Lower leg skin (tissue), 3 donors: Measurements from ENCODE around the gene FYCO1.

Experiments
- POLR2A ChIP-seq, 2 donors: fragments of 450-650 bp; IDR thresholded peaks; one replicate each; pipeline ENCODE4 v1.6.1; 2016 to 2017; ENCODE audit warnings: antibody characterized with exemption in 2 of 2, mild to moderate bottlenecking in 1 of 2, moderate library complexity in 1 of 2
- TF ChIP-seq, protein P1 (sequence below), 3 donors: fragments of 450-650 bp; IDR thresholded peaks; one replicate each; pipeline ENCODE4 v1.5.1; 2016; ENCODE audit warnings: antibody characterized with exemption in 3 of 3, mild to moderate bottlenecking in 3 of 3, moderate library complexity in 2 of 3

DNA sequence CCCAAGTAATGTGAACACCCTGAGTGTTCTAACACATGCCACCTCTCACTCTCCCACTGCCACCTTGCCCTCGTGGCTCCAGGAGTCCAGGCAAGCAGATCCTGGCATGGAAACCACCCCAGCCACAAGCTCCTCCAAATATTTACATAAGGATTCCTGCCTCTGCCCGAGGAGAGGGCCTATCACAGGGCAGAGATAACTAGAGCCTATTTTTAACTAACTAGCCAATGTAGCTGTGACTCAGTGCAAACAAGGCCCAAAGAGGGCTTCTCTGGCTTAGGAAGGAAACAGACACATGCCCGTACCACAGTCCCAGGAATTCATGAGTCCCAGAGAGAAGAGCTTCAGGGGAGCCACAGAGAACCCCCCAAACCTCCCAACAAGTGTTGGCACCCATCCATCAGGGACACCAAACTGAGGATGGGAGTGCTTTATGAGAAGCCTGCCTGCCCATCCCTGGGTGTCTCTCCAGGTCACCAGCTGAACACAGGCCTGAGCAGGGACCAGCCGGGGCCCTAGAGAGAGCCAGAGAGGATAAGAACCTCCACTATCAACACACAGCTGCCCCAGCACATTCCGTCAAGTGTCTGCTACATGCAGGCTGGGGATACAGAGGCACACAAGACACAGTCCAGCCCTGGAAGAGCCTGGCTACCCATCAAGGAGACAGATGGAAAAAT is 9.2 kb downstream of the FYCO1 start:
- TF ChIP-seq, protein P1, sequence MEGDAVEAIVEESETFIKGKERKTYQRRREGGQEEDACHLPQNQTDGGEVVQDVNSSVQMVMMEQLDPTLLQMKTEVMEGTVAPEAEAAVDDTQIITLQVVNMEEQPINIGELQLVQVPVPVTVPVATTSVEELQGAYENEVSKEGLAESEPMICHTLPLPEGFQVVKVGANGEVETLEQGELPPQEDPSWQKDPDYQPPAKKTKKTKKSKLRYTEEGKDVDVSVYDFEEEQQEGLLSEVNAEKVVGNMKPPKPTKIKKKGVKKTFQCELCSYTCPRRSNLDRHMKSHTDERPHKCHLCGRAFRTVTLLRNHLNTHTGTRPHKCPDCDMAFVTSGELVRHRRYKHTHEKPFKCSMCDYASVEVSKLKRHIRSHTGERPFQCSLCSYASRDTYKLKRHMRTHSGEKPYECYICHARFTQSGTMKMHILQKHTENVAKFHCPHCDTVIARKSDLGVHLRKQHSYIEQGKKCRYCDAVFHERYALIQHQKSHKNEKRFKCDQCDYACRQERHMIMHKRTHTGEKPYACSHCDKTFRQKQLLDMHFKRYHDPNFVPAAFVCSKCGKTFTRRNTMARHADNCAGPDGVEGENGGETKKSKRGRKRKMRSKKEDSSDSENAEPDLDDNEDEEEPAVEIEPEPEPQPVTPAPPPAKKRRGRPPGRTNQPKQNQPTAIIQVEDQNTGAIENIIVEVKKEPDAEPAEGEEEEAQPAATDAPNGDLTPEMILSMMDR (IDR thresholded peaks at IDR 0.05), result no peak
- no peak for TF ChIP-seq POLR2A (IDR thresholded peaks at IDR 0.05)
